Activated CD4-positive, alpha-beta T cell treated with anti-CD3 and anti-CD28 coated beads for 24 hours (primary cell): Measurements from ENCODE around the gene PRTFDC1.
"Not testable (repeated sequence)": the region's sequence is repeated elsewhere in the genome, so short reads cannot be mapped to it uniquely, and the experiment has no call there.

Experiments used
- DNase-seq, 2 donors: peaks; one replicate each; pipeline ENCODE4 v3.0.0-alpha.2; 2020; ENCODE audit warnings: low read depth in 2 of 2

PRTFDC1 gene

GRCh38 chr10:24930427-24930826 lies 22.0 kb downstream of the PRTFDC1 start:
- no peak for DNase-seq

GRCh38 chr10:24929904-24930303 lies 22.5 kb downstream of the PRTFDC1 start:
- DNase-seq = no peak

DNA sequence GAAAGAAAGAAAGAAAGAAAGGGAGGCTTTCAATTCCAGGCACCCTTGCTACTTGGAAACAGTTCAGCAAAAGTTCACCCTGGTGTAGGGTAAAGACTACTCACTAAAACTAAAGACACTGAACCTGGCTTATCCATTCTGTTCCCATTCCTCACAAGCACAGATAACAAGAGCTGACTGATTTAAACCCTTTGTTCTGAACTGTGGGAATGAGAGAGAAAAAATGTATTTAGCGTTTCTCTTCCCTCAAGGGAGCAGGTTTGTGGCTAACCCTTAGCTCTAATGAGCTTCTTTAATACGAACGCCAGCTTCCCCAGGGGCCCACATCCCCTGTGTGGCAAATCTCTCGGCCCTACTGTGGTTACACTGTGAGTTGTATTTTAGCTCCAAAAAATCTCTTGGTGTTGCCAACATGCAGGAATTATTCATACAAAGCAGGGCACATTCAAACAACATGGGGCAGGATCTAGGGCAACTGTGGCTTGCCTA lies 23.3 kb downstream of the PRTFDC1 start:
- no peak for DNase-seq

GRCh38 chr10:24928163-24928562 lies 24.2 kb downstream of the PRTFDC1 start:
- no peak for DNase-seq

DNA sequence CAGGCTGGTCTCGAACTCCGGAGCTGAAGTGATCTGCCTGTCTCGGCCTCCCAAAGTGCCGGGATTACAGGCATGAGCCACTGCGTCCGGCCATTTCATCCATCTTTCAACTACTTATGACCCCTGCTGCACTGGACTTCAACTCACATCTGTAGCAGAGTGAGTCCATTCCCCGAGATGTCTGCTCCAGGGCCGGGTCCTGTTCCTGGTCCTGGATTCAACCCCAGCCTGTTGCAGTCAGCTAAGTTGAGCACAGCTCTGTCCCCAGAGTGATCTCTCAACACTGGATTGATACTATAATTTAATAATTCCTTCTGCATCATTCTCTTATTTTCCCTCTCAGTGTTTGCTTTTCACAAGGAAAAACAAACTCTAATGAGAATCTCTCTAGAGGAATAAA lies 25.8 kb downstream of the PRTFDC1 start:
- no peak for DNase-seq

GRCh38 chr10:24925799-24926198 lies 26.6 kb downstream of the PRTFDC1 start:
- DNase-seq = no peak

- not testable (repeated sequence) for DNase-seq
Measured at GRCh38 chr10:24924483-24924882, 27.9 kb downstream of the PRTFDC1 start.

GRCh38 chr10:24922222-24922868 lies 30.1 kb downstream of the PRTFDC1 start:
- not testable (repeated sequence) for DNase-seq

GRCh38 chr10:24920907-24921881 lies 31.2 kb downstream of the PRTFDC1 start:
- DNase-seq = peak; percentile 44 to 46

- not testable (repeated sequence) for DNase-seq
Measured at GRCh38 chr10:24920192-24920591, 32.2 kb downstream of the PRTFDC1 start.

GRCh38 chr10:24919629-24920028 lies 32.8 kb downstream of the PRTFDC1 start:
- DNase-seq = not testable (repeated sequence)

GRCh38 chr10:24917979-24918378 lies 34.4 kb downstream of the PRTFDC1 start:
- no peak for DNase-seq

GRCh38 chr10:24917493-24917892 lies 34.9 kb downstream of the PRTFDC1 start:
- no peak for DNase-seq

DNA sequence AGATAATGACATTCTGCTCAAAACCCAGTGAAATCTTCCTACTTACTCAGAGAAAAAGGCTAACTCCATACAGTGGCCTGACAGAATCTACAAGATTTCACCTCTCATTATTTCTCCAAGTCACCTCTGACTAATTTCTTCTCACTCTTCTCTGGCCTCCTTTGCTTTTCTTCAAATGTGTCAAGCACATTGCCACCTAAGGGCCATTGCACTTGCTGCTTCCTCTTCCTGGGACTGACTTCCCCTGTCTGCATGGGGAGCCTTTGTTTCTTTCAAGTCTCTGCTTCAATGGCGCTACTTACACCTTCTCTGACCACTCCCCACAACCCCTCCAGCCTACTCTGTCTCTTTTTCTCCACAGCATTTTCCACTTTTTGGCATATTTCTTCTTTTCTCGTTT lies 36.0 kb downstream of the PRTFDC1 start:
- no peak for DNase-seq

DNA sequence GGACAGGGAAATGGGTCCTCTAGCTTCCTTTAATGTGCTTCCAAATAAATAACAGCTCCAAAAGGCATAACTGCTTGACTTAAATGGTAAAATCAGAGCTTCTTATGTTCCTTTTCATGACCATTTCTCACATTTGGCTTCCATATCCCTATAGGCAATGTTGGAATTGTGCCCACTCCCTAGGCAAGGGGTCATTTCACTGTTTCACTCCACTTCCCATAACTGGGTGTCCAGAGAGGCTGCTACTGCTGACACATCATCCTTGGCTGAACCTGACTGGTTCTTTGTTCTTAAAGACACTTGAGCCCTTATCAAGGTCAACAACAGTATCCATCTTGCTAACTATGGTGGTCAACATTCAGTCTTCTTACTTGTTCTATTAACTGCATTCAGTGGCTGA lies 37.1 kb downstream of the PRTFDC1 start:
- DNase-seq = no peak

GRCh38 chr10:24914148-24914547 lies 38.3 kb downstream of the PRTFDC1 start:
- DNase-seq = no peak

DNA sequence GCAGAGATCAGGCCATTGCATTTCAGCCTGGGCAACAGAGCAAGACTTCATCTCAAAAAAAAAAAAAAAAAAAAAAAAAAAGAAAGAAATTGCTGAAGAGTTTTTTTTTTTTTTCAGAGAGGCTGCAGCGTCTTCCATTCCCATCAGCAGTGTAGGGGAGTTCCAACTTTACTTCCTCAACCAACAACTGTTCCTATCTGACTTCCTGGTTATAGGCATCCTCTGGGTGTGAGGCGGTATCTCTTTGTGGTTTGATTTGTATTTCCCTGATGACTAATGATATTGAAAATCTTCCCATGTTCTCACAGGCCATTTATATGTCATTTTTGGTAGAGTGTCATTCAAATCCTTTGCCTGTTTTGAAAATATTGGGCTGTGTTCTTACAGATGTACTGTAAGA lies 40.2 kb downstream of the PRTFDC1 start:
- no peak for DNase-seq

DNA sequence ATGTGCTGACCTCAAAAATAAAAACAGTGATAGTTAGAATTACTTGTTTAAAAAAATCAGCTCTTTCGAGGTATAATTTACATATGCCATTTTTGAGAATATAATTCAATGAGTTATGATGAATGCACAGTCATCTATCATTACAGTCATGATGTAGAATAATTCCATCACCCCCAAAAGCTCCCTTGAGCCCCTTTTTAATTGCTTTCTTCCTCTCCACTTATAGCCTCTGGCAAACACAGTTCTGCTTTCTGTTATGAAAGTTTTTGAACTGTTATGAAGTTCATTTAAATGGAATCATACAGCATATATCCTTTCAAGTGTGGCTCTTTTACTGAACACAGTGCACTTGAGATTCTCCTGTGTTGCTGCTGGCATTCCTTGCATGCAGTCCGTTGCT lies 41.4 kb downstream of the PRTFDC1 start:
- no peak for DNase-seq

- DNase-seq = no peak
Measured at GRCh38 chr10:24910574-24910973, 41.8 kb downstream of the PRTFDC1 start.

GRCh38 chr10:24908793-24909423 lies 43.5 kb downstream of the PRTFDC1 start:
- no peak for DNase-seq

DNA sequence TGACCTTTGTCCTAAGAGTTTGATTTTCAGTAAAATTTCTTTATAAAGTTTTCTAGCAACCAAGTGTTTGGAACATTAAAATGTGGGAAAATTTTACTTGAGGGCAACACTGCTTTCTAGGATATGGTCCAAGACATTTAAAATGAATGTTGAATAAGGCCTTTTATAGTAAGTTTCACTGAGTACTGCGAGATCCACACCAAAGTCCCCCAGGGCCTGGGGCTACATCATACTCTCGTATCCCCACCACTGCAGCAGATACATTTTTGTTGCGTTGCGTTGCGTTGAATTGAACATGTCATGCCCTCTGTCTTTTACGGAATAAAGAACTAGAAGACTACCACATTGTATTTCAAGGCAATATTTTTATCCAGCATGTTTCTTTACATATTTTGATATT lies 44.5 kb downstream of the PRTFDC1 start:
- no peak for DNase-seq

GRCh38 chr10:24906372-24906771 lies 46.0 kb downstream of the PRTFDC1 start:
- no peak for DNase-seq
